HEK293 (cell line): ENCODE data around the gene DSCAML1.

ENCODE experiments used
- CTCF ChIA-PET: fragments of 350-600 bp; formaldehyde crosslinking; extraction: SDS; loops from one replicate; lab custom pipeline; 2021; ENCODE audit warnings: antibody characterized with exemption; lab: Yijun Ruan, JAX
- POLR2A ChIA-PET: fragments of 300-600 bp; formaldehyde crosslinking; extraction: SDS; loops from one replicate; lab custom pipeline; 2020; ENCODE audit warnings: antibody characterized with exemption, inconsistent platforms; lab: Yijun Ruan, JAX
- H3K27ac ChIP-seq: fragments of 200-500 bp; sonication (Bioruptor generic); 2 replicates; pipeline ENCODE4 v1.5.1; 2014; ENCODE audit warnings: low read depth, low read length, control low read depth, inconsistent platforms; ENCODE audit errors: extremely low read depth
- H3K36me3 ChIP-seq, 2 experiments: fragments of 200-500 bp in 1 of 2; sonication (Bioruptor generic) in 1 of 2; 1 replicate in 1 of 2; 2 replicates in 1 of 2; pipeline ENCODE4 v1.5.1; 2014 to 2017; ENCODE audit warnings: inconsistent platforms in 2 of 2, low read length in 2 of 2; ENCODE audit not compliant: control insufficient read depth in 2 of 2, insufficient read depth in 1 of 2
- H3K4me1 ChIP-seq: fragments of 200-500 bp; sonication (Bioruptor generic); 2 replicates; pipeline ENCODE4 v1.5.1; 2014; ENCODE audit warnings: mild to moderate bottlenecking, low read length, inconsistent platforms; ENCODE audit not compliant: control insufficient read depth, insufficient read depth
- H3K4me3 ChIP-seq: 2 replicates; pipeline ENCODE4 v1.5.1; 2011; ENCODE audit warnings: low read depth, mild to moderate bottlenecking, control low read depth, low read length, moderate library complexity
- H3K9me3 ChIP-seq: fragments of 200-500 bp; sonication (Bioruptor generic); 2 replicates; pipeline ENCODE4 v1.5.1; 2014; ENCODE audit warnings: low read depth, low read length, inconsistent platforms; ENCODE audit not compliant: control insufficient read depth, insufficient read depth
- BCL11B ChIP-seq: fragments of 450-650 bp; formaldehyde crosslinking; IDR thresholded peaks from 2 replicates; pipeline ENCODE4 v1.5.1; 2016; ENCODE audit warnings: low read depth, missing biosample characterization, missing genetic modification characterization
- HOXC10 ChIP-seq: sonication (generic); formaldehyde crosslinking; IDR thresholded peaks from 2 replicates; pipeline ENCODE4 v1.8.1; 2023; ENCODE audit warnings: mild to moderate bottlenecking, missing genetic modification reagents
- HOXD13 ChIP-seq: sonication (generic); formaldehyde crosslinking; IDR thresholded peaks from 2 replicates; pipeline ENCODE4 v1.8.0; 2022; ENCODE audit warnings: missing genetic modification reagents, borderline replicate concordance
- SP3 ChIP-seq: fragments of 450-650 bp; formaldehyde crosslinking; IDR thresholded peaks from 2 replicates; pipeline ENCODE4 v1.5.1; 2016; ENCODE audit warnings: missing biosample characterization, missing genetic modification characterization
- YY1 ChIP-seq: fragments of 450-650 bp; formaldehyde crosslinking; IDR thresholded peaks from 2 replicates; pipeline ENCODE4 v1.5.1; 2018; ENCODE audit warnings: missing biosample characterization, missing genetic modification characterization
- ZBTB48 ChIP-seq: fragments of 450-650 bp; formaldehyde crosslinking; IDR thresholded peaks from 2 replicates; pipeline ENCODE4 v1.5.1; 2016; ENCODE audit warnings: missing biosample characterization, missing genetic modification characterization
- ZNF140 ChIP-seq: fragments of 450-650 bp; formaldehyde crosslinking; IDR thresholded peaks from 2 replicates; pipeline ENCODE4 v1.5.1; 2016; ENCODE audit warnings: missing biosample characterization, missing genetic modification characterization
- ZNF202 ChIP-seq: fragments of 450-650 bp; formaldehyde crosslinking; IDR thresholded peaks from 2 replicates; pipeline ENCODE4 v1.5.1; 2016; ENCODE audit warnings: missing biosample characterization, missing genetic modification characterization, borderline replicate concordance
- ZNF473 ChIP-seq: fragments of 450-650 bp; formaldehyde crosslinking; IDR thresholded peaks from 2 replicates; pipeline ENCODE4 v1.5.1; 2017; ENCODE audit warnings: missing biosample characterization, missing genetic modification characterization
- ZNF48 ChIP-seq: fragments of 450-650 bp; formaldehyde crosslinking; IDR thresholded peaks from 2 replicates; pipeline ENCODE4 v1.5.1; 2016; ENCODE audit warnings: missing biosample characterization, missing genetic modification characterization
- ZNF521 ChIP-seq: fragments of 450-650 bp; formaldehyde crosslinking; IDR thresholded peaks from 2 replicates; pipeline ENCODE4 v1.5.1; 2017; ENCODE audit warnings: missing biosample characterization, mild to moderate bottlenecking, missing genetic modification characterization
- TF ChIP-seq, protein P1 (sequence below): fragments of 450-650 bp; formaldehyde crosslinking; IDR thresholded peaks from 2 replicates; pipeline ENCODE4 v1.5.1; 2017; ENCODE audit warnings: missing biosample characterization, missing genetic modification characterization
- TF ChIP-seq, protein P2 (sequence below): fragments of 450-650 bp; formaldehyde crosslinking; IDR thresholded peaks from 2 replicates; pipeline ENCODE4 v1.5.1; 2016; ENCODE audit warnings: missing biosample characterization, missing genetic modification characterization, low read depth
- TF ChIP-seq, protein P3 (sequence below): fragments of 450-650 bp; formaldehyde crosslinking; IDR thresholded peaks from 2 replicates; pipeline ENCODE4 v1.5.1; 2016; ENCODE audit warnings: missing biosample characterization, missing genetic modification characterization, borderline replicate concordance
- TF ChIP-seq, protein P4 (sequence below): fragments of 450-650 bp; formaldehyde crosslinking; IDR thresholded peaks from 2 replicates; pipeline ENCODE4 v1.5.1; 2016; ENCODE audit warnings: missing biosample characterization, missing genetic modification characterization, borderline replicate concordance
- TF ChIP-seq, protein P5 (sequence below): fragments of 450-650 bp; formaldehyde crosslinking; IDR thresholded peaks from 2 replicates; pipeline ENCODE4 v1.5.1; 2016; ENCODE audit warnings: missing biosample characterization, missing genetic modification characterization
- TF ChIP-seq, protein P6 (sequence below): fragments of 450-650 bp; formaldehyde crosslinking; IDR thresholded peaks from 2 replicates; pipeline ENCODE4 v1.5.1; 2016; ENCODE audit warnings: missing biosample characterization, missing genetic modification characterization
- TF ChIP-seq, protein P7 (sequence below): fragments of 450-650 bp; formaldehyde crosslinking; conservative IDR thresholded peaks from 2 replicates; pipeline ENCODE4 v1.5.1; 2016; ENCODE audit warnings: low read depth, missing biosample characterization, missing genetic modification characterization

DSCAML1 gene

DNA sequence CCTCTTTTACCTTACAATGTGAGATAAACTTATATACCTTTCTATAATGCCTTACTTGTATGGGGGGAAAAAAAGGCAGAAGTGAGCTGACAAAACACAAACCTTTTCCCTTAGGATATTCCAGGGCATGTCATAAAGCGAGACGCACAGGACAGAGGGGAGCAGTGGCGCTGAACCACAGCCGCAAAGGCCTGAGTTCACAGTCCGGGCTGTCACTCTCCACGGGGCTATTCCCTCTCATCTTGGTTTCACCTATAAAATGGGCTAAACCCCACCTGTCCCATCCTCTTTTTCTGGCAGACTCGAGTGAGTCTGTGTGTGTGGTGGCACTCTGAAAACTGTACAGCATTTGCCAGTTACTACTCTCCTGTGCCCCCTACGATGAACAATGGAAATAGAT is 41.9 kb upstream of the DSCAML1 start:
- no peaks in the 10 kb centered on the region for H3K36me3 ChIP-seq
- H3K4me3 ChIP-seq, result no peak overlapping the region
- POLR2A ChIA-PET, result no interaction called here
- H3K9me3 ChIP-seq, result no peaks in the 10 kb centered on the region
- CTCF ChIA-PET, result interaction anchor here (0.6 to 1.2 kb wide), 4 partner anchors 19 to 215 kb away, joined by 3 to 7 read pairs (median 4); no protein-coding TSS in a partner anchor
- no peaks in the 10 kb centered on the region for H3K4me1 ChIP-seq
- H3K27ac ChIP-seq, result no peak overlapping the region
- TF ChIP-seq ZBTB48 (tag by site-specific recombination) (no peak), ZNF140 (tag by site-specific recombination) (no peak), ZNF521 (no peak), SP3 (tag by site-specific recombination) (no peak), YY1 (tag by site-specific recombination) (no peak), ZNF202 (no peak), HOXC10 (no peak), HOXD13 (CRISPR knock-in tag) (no peak), ZNF48 (no peak), ZNF473 (tag by site-specific recombination) (no peak), BCL11B (no peak)
- TF ChIP-seq, protein P1, sequence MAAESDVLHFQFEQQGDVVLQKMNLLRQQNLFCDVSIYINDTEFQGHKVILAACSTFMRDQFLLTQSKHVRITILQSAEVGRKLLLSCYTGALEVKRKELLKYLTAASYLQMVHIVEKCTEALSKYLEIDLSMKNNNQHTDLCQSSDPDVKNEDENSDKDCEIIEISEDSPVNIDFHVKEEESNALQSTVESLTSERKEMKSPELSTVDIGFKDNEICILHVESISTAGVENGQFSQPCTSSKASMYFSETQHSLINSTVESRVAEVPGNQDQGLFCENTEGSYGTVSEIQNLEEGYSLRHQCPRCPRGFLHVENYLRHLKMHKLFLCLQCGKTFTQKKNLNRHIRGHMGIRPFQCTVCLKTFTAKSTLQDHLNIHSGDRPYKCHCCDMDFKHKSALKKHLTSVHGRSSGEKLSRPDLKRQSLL, result no peak
- TF ChIP-seq, protein P2, sequence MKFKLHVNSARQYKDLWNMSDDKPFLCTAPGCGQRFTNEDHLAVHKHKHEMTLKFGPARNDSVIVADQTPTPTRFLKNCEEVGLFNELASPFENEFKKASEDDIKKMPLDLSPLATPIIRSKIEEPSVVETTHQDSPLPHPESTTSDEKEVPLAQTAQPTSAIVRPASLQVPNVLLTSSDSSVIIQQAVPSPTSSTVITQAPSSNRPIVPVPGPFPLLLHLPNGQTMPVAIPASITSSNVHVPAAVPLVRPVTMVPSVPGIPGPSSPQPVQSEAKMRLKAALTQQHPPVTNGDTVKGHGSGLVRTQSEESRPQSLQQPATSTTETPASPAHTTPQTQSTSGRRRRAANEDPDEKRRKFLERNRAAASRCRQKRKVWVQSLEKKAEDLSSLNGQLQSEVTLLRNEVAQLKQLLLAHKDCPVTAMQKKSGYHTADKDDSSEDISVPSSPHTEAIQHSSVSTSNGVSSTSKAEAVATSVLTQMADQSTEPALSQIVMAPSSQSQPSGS (tag by site-specific recombination), result no peak
- TF ChIP-seq, protein P3, sequence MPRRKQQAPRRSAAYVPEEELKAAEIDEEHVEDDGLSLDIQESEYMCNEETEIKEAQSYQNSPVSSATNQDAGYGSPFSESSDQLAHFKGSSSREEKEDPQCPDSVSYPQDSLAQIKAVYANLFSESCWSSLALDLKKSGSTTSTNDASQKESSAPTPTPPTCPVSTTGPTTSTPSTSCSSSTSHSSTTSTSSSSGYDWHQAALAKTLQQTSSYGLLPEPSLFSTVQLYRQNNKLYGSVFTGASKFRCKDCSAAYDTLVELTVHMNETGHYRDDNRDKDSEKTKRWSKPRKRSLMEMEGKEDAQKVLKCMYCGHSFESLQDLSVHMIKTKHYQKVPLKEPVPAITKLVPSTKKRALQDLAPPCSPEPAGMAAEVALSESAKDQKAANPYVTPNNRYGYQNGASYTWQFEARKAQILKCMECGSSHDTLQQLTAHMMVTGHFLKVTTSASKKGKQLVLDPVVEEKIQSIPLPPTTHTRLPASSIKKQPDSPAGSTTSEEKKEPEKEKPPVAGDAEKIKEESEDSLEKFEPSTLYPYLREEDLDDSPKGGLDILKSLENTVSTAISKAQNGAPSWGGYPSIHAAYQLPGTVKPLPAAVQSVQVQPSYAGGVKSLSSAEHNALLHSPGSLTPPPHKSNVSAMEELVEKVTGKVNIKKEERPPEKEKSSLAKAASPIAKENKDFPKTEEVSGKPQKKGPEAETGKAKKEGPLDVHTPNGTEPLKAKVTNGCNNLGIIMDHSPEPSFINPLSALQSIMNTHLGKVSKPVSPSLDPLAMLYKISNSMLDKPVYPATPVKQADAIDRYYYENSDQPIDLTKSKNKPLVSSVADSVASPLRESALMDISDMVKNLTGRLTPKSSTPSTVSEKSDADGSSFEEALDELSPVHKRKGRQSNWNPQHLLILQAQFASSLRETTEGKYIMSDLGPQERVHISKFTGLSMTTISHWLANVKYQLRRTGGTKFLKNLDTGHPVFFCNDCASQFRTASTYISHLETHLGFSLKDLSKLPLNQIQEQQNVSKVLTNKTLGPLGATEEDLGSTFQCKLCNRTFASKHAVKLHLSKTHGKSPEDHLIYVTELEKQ (tag by site-specific recombination), result no peak
- TF ChIP-seq, protein P4, sequence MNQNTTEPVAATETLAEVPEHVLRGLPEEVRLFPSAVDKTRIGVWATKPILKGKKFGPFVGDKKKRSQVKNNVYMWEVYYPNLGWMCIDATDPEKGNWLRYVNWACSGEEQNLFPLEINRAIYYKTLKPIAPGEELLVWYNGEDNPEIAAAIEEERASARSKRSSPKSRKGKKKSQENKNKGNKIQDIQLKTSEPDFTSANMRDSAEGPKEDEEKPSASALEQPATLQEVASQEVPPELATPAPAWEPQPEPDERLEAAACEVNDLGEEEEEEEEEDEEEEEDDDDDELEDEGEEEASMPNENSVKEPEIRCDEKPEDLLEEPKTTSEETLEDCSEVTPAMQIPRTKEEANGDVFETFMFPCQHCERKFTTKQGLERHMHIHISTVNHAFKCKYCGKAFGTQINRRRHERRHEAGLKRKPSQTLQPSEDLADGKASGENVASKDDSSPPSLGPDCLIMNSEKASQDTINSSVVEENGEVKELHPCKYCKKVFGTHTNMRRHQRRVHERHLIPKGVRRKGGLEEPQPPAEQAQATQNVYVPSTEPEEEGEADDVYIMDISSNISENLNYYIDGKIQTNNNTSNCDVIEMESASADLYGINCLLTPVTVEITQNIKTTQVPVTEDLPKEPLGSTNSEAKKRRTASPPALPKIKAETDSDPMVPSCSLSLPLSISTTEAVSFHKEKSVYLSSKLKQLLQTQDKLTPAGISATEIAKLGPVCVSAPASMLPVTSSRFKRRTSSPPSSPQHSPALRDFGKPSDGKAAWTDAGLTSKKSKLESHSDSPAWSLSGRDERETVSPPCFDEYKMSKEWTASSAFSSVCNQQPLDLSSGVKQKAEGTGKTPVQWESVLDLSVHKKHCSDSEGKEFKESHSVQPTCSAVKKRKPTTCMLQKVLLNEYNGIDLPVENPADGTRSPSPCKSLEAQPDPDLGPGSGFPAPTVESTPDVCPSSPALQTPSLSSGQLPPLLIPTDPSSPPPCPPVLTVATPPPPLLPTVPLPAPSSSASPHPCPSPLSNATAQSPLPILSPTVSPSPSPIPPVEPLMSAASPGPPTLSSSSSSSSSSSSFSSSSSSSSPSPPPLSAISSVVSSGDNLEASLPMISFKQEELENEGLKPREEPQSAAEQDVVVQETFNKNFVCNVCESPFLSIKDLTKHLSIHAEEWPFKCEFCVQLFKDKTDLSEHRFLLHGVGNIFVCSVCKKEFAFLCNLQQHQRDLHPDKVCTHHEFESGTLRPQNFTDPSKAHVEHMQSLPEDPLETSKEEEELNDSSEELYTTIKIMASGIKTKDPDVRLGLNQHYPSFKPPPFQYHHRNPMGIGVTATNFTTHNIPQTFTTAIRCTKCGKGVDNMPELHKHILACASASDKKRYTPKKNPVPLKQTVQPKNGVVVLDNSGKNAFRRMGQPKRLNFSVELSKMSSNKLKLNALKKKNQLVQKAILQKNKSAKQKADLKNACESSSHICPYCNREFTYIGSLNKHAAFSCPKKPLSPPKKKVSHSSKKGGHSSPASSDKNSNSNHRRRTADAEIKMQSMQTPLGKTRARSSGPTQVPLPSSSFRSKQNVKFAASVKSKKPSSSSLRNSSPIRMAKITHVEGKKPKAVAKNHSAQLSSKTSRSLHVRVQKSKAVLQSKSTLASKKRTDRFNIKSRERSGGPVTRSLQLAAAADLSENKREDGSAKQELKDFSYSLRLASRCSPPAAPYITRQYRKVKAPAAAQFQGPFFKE (tag by site-specific recombination), result no peak
- TF ChIP-seq, protein P5, sequence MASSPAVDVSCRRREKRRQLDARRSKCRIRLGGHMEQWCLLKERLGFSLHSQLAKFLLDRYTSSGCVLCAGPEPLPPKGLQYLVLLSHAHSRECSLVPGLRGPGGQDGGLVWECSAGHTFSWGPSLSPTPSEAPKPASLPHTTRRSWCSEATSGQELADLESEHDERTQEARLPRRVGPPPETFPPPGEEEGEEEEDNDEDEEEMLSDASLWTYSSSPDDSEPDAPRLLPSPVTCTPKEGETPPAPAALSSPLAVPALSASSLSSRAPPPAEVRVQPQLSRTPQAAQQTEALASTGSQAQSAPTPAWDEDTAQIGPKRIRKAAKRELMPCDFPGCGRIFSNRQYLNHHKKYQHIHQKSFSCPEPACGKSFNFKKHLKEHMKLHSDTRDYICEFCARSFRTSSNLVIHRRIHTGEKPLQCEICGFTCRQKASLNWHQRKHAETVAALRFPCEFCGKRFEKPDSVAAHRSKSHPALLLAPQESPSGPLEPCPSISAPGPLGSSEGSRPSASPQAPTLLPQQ, result no peak
- TF ChIP-seq, protein P6, sequence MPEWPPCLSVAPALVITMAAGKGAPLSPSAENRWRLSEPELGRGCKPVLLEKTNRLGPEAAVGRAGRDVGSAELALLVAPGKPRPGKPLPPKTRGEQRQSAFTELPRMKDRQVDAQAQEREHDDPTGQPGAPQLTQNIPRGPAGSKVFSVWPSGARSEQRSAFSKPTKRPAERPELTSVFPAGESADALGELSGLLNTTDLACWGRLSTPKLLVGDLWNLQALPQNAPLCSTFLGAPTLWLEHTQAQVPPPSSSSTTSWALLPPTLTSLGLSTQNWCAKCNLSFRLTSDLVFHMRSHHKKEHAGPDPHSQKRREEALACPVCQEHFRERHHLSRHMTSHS (tag by site-specific recombination), result no peak
- TF ChIP-seq, protein P7, sequence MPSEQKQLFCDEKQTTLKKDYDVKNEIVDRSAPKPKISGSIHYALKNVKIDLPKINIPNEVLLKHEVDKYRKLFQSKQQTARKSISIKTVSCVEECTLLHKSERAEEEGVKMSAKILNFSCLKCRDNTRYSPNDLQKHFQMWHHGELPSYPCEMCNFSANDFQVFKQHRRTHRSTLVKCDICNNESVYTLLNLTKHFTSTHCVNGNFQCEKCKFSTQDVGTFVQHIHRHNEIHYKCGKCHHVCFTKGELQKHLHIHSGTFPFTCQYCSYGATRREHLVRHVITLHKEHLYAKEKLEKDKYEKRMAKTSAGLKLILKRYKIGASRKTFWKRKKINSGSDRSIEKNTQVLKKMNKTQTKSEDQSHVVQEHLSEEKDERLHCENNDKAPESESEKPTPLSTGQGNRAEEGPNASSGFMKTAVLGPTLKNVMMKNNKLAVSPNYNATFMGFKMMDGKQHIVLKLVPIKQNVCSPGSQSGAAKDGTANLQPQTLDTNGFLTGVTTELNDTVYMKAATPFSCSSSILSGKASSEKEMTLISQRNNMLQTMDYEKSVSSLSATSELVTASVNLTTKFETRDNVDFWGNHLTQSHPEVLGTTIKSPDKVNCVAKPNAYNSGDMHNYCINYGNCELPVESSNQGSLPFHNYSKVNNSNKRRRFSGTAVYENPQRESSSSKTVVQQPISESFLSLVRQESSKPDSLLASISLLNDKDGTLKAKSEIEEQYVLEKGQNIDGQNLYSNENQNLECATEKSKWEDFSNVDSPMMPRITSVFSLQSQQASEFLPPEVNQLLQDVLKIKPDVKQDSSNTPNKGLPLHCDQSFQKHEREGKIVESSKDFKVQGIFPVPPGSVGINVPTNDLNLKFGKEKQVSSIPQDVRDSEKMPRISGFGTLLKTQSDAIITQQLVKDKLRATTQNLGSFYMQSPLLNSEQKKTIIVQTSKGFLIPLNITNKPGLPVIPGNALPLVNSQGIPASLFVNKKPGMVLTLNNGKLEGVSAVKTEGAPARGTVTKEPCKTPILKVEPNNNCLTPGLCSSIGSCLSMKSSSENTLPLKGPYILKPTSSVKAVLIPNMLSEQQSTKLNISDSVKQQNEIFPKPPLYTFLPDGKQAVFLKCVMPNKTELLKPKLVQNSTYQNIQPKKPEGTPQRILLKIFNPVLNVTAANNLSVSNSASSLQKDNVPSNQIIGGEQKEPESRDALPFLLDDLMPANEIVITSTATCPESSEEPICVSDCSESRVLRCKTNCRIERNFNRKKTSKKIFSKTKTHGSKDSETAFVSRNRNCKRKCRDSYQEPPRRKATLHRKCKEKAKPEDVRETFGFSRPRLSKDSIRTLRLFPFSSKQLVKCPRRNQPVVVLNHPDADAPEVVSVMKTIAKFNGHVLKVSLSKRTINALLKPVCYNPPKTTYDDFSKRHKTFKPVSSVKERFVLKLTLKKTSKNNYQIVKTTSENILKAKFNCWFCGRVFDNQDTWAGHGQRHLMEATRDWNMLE, result no peak
